Measurements from ENCODE around the gene TNS1. TPM values are rescaled to one million over a fixed set of nuclear protein-coding genes. Genes with fewer than 3 reads are reported as not detected.

Gene TNS1
- polyA plus RNA-seq, 3 donors = 0.26 to 1.6 (median 1.5) TPM

- no peaks in the 10 kb centered on the region for H3K9me3 Mint-ChIP-seq
- peaks cover 0 to 8% of the 10 kb centered on the region in 2 donors for H3K36me3 Mint-ChIP-seq
- Histone ChIP-seq H3K4me1 (ENCODE audit: control insufficient read depth in 1 of 2, insufficient read depth in 2 of 2, low read length in 2 of 2) (peaks cover 16 to 25% of the 10 kb centered on the region in 2 donors), H3K9me3 (replicated peaks in 1 of 2; ENCODE audit: control insufficient read depth in 1 of 2, insufficient read depth in 1 of 2, low read length in 2 of 2) (no peaks in the 10 kb centered on the region), H4K20me1 (ENCODE audit: insufficient read depth, low read length) (no peaks in the 10 kb centered on the region), H3K4me2 (replicated peaks; ENCODE audit: extremely low read depth, low read length, poor library complexity, severe bottlenecking) (no peak overlapping the region), H3K36me3 (replicated peaks in 1 of 2; ENCODE audit: control insufficient read depth in 1 of 2, insufficient read depth in 2 of 2, low read length in 2 of 2) (no peaks in the 10 kb centered on the region), H3K79me2 (ENCODE audit: insufficient read depth, low read length) (no peaks in the 10 kb centered on the region), H3K4me3 (replicated peaks in 1 of 3; ENCODE audit: low read depth in 2 of 3, low read length in 3 of 3) (no peak overlapping the region), H3K27ac (ENCODE audit: low read depth in 1 of 2, low read length in 2 of 2) (no peak overlapping the region), H2AFZ (ENCODE audit: insufficient read depth, low read depth, low read length, poor library complexity, severe bottlenecking) (no peak overlapping the region), H3K9ac (ENCODE audit: insufficient read depth, low read length, poor library complexity, severe bottlenecking) (no peak overlapping the region), H3K27me3 (ENCODE audit: control insufficient read depth in 2 of 2, insufficient read depth in 2 of 2, low read length in 2 of 2) (no peaks in the 10 kb centered on the region)
- H3K27ac Mint-ChIP-seq = no peak overlapping the region
- peaks cover 25% of the 10 kb centered on the region for H3K4me1 Mint-ChIP-seq
- H3K27me3 Mint-ChIP-seq (ENCODE audit: low read depth in 3 of 3) = peaks cover 1 to 10% (median 6%) of the 10 kb centered on the region in 3 donors
- intact Hi-C loops (cut with micrococcal nuclease) = loop anchor here in 1 of 2 donors (5.0 kb wide), 1 partner anchor 38 kb away; no protein-coding TSS in a partner anchor
- WGBS (ENCODE audit: insufficient coverage) = 100% methylated on average over 1 of the region's 5 CpGs
- no peak for DNase-seq
- H3K4me3 Mint-ChIP-seq = no peak overlapping the region
- TF ChIP-seq CTCF (IDR thresholded peaks at IDR 0.05) = no peak
Measured at GRCh38 chr2:217945530-217945929, 57.3 kb downstream of the TNS1 start.

GRCh38 chr2:217944923-217945322 lies 57.9 kb downstream of the TNS1 start:
- H3K4me3 Mint-ChIP-seq = no peak overlapping the region
- peaks cover 22% of the 10 kb centered on the region for H3K4me1 Mint-ChIP-seq
- H3K27ac ChIP-seq (ENCODE audit: low read depth in 1 of 2, low read length in 2 of 2) = no peak overlapping the region
- intact Hi-C loops (cut with micrococcal nuclease) = loop anchor here in 1 of 2 donors (5.0 kb wide), 1 partner anchor 38 kb away; no protein-coding TSS in a partner anchor
- TF ChIP-seq CTCF (IDR thresholded peaks at IDR 0.05) = no peak
- peaks cover 0 to 8% of the 10 kb centered on the region in 2 donors for H3K36me3 Mint-ChIP-seq
- no peaks in the 10 kb centered on the region for H3K27me3 ChIP-seq (ENCODE audit: control insufficient read depth in 2 of 2, insufficient read depth in 2 of 2, low read length in 2 of 2)
- no peak overlapping the region for H2AFZ ChIP-seq (ENCODE audit: insufficient read depth, low read depth, low read length, poor library complexity, severe bottlenecking)
- no peaks in the 10 kb centered on the region for H3K9me3 ChIP-seq (replicated peaks in 1 of 2; ENCODE audit: control insufficient read depth in 1 of 2, insufficient read depth in 1 of 2, low read length in 2 of 2)
- H3K79me2 ChIP-seq (ENCODE audit: insufficient read depth, low read length) = no peaks in the 10 kb centered on the region
- H3K4me1 ChIP-seq (ENCODE audit: control insufficient read depth in 1 of 2, insufficient read depth in 2 of 2, low read length in 2 of 2) = peaks cover 13 to 21% of the 10 kb centered on the region in 2 donors
- 93% methylated on average over 6 of the region's 8 CpGs for WGBS (ENCODE audit: insufficient coverage)
- H3K4me2 ChIP-seq (replicated peaks; ENCODE audit: extremely low read depth, low read length, poor library complexity, severe bottlenecking) = no peak overlapping the region
- DNase-seq = no peak
- H3K4me3 ChIP-seq (replicated peaks in 1 of 3; ENCODE audit: low read depth in 2 of 3, low read length in 3 of 3) = no peak overlapping the region
- no peak overlapping the region for H3K9ac ChIP-seq (ENCODE audit: insufficient read depth, low read length, poor library complexity, severe bottlenecking)
- no peaks in the 10 kb centered on the region for H3K9me3 Mint-ChIP-seq
- H3K36me3 ChIP-seq (replicated peaks in 1 of 2; ENCODE audit: control insufficient read depth in 1 of 2, insufficient read depth in 2 of 2, low read length in 2 of 2) = no peaks in the 10 kb centered on the region
- peak overlapping the region in 1 of 7 donors; percentile 24 for H3K27ac Mint-ChIP-seq
- no peaks in the 10 kb centered on the region for H4K20me1 ChIP-seq (ENCODE audit: insufficient read depth, low read length)
- H3K27me3 Mint-ChIP-seq (ENCODE audit: low read depth in 3 of 3) = peaks cover 1 to 10% (median 6%) of the 10 kb centered on the region in 3 donors

All from CD14-positive monocyte (primary cell).